NCI-H2107 (cell line): Measurements from ENCODE around the gene CAST.

Experiments
- DNase-seq: peaks from one replicate; lab custom pipeline; 2025; lab: John Stamatoyannopoulos, UW

The CAST gene

DNA sequence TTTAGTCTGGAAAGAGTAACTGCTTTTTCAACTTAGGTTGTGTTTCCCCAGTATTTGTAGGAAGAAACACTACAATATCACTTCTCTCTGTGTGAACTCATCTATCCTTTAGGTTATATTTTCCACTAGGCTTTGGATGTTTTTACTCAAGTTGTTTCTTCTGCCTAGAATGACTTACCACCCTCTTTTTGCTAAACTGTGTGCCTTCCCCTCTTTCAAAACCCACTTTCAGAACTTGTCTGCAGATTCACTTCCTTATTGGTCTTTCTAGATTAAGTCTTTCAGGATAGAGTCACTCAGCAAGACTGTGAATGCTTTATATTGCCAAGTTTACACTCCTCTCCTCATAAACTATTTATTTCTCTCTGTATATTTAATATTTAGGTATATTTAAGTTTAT, 14.2 kb upstream of the CAST start:
- DNase-seq = no peak

- DNase-seq = no peak
Measured at GRCh38 chr5:96648593-96648992, 13.6 kb upstream of the CAST start.

GRCh38 chr5:96649251-96649662, 12.9 kb upstream of the CAST start:
- DNase-seq = no peak

DNA sequence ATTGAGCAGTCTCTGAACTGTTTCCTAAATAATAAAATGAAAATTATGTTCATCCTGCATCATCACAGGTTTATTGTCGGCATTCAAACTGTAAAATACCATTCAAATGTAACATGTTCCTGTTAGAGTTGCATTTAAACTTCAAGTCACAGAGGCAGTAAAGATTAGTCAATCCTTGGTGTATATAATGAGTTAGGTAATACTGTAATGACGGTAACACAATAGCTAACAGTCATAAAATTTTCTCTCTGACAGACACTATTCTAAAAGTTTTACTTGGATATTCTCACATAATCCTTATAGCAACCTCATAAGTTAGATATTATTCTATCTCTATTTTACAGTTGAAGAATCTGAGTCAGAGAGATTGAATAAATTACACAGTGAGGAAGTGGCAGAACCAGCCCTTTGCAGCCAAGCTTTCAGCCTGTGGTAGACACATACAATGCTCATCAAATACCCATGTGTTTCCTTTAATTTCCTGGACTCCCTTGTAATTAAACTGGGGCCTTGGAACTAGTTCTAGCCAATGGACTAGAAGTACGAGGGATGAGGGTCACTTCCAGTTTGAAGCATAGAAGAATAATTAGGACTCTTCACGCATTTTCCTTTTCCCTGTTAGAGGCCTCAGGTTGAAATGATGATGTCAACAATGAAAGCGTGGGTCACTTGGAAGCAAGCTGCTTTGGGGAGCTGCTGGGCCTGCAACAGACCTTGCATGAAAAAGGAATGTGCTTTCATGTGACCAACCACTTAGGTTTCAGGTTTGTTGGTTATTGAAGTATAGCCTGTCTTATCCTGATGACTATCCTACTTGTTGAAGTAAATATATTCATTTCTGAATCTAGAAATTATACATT, 12.3 kb upstream of the CAST start:
- no peak for DNase-seq

DNA sequence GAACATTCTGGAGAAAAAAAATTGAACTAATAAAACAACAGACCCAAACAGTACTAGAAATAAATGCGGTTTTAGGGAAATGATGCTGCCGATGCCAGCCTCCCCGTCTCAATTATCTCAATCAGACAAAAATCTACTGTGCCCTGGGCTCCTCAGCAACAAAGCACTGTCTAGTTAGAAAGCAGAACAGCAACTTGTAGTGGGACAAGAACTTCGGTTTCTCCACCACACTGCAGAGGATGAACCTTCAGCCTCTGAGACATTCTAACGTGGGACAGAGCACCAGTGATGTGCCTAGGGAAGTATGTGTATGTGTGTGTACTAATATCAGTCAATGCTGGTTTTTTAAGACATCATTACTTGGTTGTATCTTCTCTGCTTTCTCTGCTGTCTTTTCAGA, 11.1 kb upstream of the CAST start:
- no peak for DNase-seq

DNA sequence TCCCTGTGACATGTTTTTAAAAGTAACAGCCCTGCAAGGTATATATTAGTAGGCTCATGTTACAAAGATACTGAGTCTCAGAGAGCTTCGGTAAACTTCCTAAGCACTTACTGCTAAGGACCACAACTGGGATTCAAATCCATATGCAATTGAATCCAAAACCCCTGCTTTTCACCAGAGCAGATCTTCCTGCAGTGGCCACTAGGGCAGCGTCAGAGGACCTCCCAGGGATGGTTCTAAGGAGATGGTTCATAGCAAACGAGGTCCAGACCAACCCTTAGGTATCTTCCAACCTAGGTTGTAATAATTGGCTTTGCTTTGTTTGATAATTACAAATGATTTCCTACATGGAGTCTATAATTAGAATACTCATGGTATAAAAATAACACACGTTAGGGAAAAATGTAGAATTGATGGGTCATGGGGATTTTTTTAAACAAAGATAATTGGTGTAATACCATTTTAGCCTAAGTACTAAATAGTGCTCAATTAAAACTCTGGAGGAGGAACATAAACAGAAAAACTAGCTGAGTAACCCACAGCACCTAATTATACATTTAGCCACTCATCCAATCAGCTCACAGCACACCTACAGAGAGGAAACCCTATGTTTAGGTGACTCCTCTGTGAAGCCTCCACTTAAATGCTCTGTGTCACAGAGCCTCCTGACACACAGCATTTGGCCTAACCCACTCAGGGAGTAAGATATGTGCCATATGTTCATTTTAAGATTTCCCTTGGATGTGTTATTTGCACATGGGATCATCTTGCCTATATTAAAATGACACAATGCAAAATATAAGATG, 10.0 kb upstream of the CAST start:
- DNase-seq = no peak

DNA sequence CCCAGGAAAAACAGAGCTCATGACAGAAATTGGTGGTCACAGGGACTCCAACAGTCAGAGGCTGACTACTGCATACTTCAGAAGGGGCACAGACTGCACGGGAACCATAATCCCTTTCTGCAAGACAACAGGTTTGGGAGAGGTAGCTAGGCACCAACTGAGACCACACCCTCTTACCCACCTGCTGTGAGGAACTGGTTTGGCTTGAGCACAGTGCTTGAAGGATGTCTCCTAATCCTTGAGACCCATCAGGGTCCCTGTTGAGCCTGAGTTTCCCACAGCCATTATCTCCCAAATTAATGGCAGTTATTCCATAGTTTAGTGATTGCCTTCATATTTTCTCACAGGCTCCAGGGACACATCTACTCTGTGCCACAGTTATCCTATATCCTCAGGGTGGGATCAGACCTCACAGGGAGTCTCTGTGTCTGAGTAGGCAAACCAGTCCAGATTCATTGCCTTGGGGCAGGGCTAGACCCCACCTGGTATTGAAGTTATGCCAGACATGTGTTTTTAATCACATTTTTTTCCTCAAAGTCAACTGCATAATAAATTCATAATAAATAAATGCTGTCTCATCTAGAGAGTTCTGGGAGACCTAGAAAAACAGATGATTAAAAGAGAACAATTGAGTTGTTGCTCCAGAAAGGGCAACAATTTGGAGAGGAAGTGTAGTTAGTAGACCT, 9.3 kb upstream of the CAST start:
- no peak for DNase-seq

- DNase-seq = no peak
Measured at GRCh38 chr5:96654209-96654608, 8.0 kb upstream of the CAST start.

DNA sequence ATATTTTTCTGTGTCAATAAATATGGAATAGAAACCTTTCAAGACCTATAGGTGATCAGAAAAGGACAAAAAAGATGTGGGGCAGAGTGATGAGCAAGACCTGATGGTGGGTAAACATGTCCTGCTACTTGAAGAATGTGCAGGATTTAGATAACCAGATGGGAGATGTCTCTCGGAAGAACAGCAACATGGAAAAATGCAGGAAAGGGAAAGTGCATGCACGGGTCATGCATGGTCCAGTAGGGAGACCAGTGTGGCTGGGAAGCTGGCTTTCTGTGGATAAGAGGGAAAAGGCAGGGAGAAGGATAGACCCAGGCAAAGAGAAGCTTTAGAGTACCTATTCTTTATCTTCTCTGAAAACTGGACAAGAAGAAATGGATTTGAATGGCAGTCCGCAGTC, 7.1 kb upstream of the CAST start:
- no peak for DNase-seq

DNA sequence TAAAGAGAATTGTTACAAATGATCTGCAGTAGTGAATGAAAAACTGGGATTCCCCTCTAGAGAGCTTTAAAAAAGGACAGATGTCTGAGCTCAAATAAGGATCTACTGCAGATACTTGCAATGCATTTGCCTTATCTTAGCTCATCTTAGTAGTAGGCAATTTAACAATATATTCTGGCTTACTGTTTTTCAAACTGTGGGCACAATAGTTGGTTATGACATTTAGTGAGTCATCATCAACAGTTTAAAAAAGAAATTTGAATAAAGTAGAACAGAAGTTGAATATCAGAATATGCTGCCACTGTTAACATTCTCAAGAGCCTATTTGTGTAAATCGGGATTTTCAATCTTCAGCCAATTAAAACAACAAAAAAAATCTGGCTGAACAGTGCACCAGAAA, 6.7 kb upstream of the CAST start:
- no peak for DNase-seq

- DNase-seq = no peak
Measured at GRCh38 chr5:96657068-96657467, 5.1 kb upstream of the CAST start.

GRCh38 chr5:96658272-96658671, 3.9 kb upstream of the CAST start:
- no peak for DNase-seq

- no peak for DNase-seq
Measured at GRCh38 chr5:96659170-96659569, 3.0 kb upstream of the CAST start.

- no peak for DNase-seq
Measured at GRCh38 chr5:96660971-96661854, 963 bp upstream of the CAST start.

- peak; percentile 30 for DNase-seq
Measured at GRCh38 chr5:96662725-96663518, 746 bp downstream of the CAST start.

DNA sequence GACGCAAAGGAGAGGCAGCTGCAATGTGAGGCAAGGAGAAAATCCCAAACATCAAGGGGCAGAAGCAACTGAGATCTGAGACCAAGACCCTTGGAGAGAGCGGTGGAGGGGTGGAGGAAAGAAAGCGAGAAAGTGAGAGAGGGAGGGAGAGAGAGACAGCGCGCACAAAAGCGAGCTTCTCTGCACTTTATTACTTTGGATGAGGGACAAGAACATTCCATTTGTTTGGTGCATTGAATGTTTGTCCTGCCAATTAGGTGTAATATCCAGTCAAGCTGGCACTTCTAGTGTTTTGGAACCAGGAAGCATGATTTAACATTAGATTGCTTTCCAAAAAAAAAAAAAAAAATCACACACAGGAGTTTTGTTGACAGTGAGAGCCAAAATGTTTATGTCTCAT, 1.4 kb downstream of the CAST start:
- DNase-seq = no peak

DNA sequence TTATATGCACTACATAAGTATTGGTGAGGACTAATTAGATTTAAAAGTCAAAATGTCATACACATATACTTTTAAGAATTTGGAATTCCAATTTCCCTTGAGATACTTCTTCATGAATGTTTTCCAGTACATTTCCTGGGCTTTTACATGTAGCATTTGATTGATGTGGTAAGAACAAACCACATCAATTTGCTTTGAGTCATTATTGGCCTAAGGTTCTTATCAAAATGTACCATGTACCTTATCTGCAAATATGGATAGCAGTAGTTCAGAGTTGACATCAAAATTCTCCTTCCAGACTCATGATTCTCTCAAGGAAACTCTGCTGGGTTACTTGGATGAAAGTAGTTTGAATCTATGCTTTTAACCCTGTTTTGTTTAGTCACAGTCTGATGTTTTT, 2.5 kb downstream of the CAST start:
- no peak for DNase-seq

DNA sequence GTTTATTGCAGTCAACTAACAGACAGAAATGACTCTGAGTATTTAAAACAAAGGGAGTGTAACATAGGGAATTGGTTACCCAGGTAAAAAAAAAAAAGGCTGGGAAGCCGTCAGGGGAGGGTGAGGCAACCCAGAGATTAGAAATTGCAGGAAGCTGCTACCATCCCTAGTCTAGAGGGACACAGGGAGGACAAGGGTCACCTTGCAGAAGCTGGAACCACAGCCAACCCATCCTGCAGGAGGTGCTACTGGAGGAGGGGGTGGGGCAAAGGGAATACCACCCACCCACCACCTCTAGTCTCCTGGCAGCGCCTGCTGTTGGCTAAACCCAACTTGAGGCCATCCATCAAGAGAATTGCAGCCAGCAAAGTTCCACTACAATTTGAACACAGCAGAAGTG, 6.5 kb downstream of the CAST start:
- DNase-seq = no peak

DNA sequence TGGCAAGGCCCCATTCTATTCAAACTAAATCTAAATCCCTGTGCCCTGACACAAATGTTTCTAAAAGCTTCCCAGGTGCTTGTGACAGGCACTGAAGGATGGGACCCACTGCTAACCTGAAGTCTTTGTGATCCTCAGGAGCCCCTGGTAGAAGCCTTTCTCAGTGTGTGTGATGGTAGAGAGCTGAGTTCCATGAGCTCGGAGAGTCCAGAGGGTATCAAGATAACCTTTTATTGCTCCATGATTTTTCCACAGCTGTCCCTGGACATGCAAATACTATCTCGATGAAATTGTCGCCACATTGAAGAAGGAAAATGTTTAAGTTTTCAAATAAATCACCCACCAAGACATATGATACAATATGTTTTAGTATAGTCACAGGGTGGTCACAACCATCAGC, 7.7 kb downstream of the CAST start:
- no peak for DNase-seq

DNA sequence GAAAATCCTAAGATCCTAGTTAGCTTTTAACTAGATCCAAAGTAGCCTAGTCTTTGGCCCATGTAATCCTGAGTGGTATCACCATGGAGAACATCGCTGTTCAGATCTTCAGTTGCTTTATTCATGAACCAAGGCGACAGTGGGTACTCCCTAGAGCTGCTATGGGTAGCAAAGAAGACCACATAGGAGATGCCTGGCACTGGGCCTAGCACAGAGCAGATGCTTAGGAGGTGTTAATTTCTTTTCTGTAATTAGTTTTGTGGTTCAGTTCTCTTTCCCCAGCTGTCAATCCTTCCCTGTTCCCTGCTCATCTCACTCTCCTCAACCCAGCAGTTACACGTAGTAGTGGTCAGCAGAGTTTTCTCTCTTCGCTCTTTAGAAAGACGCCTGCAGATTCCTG, 9.3 kb downstream of the CAST start:
- no peak for DNase-seq

GRCh38 chr5:96673127-96673526, 11.0 kb downstream of the CAST start:
- no peak for DNase-seq
